Stimulated activated CD8-positive, alpha-beta memory T cell treated with anti-CD3 and anti-CD28 coated beads, Interleukin-7, amount 100 ng/mL, for 48 hours (primary cell): Measurements from ENCODE around the gene SHANK2.

ENCODE experiments used
- DNase-seq, 2 donors: peaks; one replicate each; pipeline ENCODE4 v3.0.0-alpha.2; 2020; ENCODE audit warnings: low read depth in 1 of 2; ENCODE audit errors: extremely low read depth in 1 of 2

SHANK2 gene

DNA sequence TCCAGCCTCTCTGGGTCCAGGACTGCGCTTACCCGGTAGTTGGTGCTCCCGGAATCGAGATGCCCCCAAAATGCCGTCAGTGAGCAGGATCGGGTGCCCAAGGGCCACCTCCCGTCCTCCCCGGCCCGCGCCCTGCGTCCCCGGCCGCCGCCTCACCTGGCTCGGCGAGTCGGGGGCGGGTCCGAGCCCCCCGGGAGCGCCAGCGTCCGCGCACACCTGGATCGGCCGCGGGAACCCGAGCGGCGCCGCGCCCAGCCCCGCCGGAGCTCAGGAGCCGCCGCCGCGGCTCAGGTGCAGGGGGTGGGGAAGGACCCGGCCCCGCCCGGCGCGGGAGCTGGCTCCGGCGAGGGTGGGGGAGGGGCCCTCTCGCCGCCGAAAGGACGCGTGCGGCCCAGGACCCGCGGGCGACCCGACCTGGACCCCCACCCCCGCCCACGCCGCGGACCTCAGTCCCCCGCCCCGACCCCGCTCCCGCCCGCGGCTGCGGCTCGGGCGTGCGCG, at the start of gene SHANK2:
TSS of gene SHANK2 (minus strand) at position 309 of the 501 bp plus-strand sequence. CDS start 105,251 bp downstream, outside the sequence.
- no peak for DNase-seq

DNA sequence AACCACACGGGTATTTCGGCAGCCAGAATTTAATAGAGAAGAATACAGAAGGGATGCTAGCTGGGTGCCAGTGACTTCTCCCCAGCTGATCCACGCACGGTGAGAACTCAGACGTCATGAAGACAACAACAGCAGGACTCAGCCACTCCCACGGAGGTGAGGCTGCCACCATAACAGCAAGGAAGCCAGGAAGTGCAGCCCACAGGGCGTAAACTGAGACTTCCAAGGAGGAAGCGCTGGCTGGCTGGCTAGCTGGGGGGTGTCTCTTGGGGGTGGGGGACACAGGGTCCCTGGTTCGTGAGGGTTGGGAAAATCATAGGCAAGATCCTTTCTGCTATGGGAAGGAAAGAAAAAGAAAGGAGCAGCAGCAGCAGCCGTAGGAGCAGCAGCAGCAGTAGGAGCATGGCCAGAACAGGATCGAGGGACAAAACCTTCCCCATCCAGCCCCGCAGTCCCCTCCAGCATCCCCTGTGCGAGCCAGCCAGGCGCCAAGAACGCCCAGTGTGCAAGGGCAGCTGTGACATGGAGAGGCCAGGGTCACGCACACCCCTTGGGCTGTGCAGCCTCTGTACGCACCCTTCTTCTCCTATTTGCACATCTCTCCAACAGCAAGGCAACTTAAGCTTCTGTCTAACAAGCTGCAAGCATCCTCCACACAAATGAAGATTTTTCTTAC, 49.6 kb upstream of the SHANK2 start:
- no peak for DNase-seq

DNA sequence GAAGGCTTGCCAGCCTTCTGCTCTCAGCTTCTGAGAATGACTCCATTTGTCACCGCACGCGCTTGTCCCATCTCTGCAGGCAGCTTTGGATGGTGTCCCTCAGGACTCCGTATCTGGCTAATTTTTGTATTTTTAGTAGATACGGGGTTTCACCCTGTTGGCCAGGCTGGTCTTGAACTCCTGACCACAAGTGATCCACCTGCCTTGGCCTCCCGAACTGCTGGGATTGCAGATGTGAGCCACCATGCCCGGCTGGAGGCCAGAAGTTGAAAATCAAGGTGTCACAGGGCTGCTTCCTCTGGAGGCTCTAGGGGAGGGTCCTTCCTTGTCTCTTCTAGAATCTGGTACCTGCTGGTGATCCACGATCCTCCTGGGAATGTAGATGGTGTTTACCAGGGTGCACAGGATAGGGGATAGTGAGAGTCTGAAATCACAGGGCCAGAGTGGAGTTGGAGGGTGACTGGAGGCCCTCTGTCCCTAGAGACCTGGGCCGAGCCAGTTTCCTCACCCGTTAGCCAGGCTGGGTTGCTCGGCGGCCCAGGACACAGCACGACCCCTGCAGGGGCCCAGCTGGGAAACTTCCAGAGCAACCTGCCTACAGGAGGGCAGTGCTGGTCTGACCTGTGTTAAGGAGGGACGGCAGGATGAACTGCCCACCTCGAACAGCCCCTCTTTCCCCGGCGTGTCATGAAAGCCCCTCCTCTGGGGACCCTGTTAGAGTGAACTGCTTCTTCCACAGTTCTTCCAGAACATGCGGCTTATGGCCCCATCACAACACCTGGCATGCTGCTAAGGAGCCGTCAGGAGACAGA, 48.9 kb upstream of the SHANK2 start:
- no peak for DNase-seq

DNA sequence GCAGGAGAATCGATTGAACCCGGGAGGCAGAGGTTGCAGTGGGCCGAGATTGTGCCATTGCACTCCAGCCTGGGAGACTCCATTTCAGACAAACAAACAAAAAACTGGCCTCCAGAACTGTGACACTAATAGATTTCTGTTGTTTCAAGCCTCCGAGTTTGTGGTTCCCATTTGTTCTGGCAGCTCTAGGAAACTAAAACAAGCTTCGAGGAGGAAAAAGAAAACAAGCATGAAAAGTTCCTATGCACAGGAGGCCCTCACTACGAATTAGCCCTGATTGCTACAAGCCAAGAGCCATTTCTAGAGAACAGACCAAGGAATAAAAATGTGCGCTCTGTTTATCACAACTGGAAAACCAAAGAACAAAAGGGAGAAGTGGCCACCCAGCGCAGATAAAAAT, 47.8 kb upstream of the SHANK2 start:
- no peak for DNase-seq

DNA sequence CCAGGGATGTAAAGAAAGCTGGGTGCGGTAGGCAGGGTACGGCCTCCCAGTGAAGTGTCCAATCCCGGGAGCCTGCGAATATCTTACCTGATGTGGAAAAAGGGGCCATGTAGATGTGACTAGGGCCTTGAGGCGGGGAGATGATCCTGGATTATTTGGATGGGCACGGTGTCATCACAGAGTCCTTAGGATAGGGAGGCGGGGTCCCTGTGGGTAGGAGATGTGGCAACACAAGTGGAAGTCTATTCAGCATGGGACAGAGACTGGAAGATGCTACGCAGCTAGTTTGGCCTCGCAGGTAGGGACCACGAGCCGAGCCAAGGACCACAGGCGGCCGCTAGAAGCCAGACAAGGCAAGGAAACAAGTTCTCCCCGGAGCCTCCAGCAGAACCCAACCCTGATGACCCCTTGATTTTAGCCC, 46.4 kb upstream of the SHANK2 start:
- no peak for DNase-seq

DNA sequence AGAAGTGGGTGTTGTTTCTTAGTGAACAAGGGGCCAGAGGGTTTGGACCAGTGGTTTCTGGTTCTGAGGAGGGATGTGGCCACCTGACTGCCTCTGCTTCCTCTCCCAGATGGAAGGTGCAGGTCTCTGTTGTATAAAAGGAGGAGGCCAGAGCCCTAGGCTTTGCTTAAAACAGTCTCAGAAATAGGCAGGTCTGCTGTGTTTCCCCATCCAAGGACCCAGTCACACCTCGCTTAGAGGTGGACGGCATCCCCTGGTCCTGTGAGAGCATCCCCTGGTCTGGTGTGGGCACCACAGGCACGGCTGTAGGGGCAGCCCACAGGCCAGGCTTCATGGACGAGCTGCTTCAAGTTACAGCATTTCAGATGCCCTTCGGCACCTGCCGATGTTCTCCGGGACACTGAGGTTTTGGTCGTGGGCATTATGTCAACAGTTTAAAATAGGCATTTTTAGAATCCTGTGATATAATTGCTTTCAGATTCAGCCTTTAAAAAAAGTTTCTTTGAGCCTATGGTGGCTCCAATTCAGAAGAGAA, 45.7 kb upstream of the SHANK2 start:
- no peak for DNase-seq

DNA sequence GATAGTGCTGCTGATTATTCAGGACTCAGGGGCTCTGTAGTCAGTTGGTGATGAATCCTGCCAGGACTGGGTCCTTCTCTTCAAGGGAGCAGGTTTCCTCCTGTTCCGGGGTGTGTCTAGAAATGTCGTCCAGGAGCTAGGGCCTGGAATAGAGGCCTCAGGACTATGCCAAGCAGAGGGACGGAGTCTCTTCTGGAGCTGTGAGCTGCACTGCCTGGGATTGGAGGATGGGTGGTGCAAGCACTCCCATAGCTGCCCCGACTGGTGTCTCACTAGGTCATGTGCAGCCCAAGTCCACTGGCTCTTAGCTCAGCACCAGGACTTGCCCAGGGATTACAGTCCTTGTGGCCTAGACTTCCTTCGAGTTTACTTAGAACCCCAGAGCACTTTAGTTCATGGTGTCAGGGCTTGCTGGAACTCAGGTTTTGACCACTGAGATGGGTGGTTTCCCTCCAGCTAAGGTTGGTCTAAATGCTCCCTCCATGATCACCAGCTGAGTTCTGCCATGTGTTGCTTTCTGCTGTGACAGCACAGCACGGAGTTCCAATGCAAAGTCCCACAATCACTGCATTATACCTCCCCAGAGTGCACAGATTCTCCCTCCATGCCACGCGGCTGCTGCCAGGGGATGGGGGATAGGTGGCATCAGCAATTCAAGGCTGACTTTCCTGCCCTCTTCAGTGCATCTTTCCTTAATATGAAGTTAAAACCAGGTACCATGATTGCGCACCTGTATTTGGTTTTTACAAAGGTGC, 42.6 kb upstream of the SHANK2 start:
- DNase-seq = no peak

DNA sequence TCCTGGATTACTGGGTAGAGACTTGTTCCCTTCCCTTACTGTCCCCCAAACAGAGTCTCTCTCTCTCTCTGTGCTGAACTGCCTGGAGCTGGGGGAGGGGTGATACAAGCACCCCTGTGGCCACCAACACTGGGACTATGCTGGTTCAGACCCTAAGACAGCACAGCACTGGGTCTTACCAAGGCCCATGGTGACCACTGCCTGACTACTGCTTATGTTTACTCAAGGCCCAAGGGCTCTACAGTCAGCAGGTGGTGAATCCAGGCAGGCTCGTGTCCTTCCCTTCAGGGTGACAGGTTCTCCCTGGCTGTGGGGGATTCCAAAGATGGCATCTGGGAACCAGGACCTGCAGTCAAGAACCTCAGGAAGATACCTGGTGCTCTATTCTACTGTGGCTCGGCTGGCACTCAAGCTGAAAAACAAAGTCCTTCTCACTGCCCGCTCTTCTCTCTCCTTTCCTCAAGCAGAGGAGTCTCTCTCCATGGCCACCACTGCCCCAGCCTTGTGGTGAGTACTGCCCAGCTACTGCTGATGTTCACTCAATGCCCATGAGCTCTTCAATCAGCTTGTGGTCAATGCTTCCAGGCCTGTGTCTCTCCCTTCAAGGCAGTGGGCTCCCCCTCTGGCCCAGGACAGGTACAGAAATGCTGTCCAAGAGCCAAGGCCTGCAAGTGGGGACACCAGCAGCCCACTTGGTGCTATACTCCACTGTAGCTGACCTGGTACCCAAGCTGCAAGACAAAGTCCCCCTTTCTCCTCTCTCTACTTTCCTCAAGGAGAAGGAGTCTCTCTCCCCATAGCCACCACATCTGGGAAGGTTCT, 41.8 kb upstream of the SHANK2 start:
- DNase-seq = no peak

DNA sequence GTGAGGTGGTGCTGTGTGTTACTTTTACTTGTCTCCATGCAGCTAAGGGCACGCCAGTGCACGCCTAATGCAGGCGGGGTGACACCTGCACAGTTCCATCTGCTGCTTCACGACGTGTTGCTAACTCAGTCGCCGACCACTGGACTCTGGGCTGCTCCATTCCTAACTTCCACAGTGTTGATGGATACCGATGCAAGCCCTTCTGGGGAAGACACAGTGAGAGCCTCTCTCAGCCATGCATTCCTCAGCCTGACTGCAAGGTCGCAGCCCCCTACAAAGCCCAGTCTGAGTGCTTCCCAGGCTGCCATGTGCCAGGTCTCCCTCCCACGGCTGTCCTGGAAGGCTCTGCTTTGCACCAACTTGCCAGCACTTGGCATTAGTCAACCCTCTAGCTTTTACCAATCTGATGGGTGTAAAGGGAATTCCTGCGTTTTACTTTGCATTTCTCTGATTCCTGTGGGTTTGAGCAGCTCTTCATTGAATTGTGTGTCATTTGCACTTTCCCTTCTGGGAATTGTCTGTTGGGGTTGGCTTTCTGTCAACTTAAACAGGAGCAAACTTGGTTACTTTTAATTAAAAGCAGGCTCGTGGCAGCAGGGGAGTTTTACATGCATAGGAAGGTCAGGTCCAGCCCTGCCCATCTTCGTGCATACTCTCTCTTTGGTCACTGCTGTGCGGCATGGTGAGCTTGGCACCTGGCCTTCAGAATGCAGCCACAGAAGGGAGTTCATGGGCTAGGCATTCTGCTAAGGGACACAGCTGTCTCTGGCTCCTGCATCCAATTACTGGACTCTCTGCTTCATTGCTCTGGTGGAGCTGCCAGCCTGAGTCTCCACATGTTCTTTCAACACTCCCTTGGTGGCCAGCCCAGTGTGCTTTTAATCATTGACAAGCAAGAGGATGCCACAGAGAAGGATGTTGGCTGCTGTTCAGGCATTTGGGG, 34.6 kb upstream of the SHANK2 start:
- no peak for DNase-seq

DNA sequence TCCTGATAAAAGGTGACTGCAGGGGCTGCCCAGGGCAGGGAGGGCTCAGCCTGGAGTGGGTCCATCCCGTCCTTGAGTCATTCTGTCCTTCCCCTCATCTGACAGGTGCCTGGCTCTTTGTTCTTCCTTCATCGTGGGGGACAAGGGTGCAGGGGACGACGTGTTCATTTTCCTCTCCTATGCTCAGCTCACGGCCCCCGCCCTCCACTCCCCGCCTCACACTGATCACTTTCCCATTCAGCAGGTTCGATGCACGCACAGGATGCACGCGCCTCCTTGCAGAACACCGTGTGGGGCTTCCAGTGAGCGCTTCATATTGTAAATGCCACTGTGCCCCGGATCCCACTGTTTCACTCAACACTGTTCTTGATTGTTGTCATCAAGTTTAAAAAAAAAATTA, 32.7 kb upstream of the SHANK2 start:
- no peak for DNase-seq

DNA sequence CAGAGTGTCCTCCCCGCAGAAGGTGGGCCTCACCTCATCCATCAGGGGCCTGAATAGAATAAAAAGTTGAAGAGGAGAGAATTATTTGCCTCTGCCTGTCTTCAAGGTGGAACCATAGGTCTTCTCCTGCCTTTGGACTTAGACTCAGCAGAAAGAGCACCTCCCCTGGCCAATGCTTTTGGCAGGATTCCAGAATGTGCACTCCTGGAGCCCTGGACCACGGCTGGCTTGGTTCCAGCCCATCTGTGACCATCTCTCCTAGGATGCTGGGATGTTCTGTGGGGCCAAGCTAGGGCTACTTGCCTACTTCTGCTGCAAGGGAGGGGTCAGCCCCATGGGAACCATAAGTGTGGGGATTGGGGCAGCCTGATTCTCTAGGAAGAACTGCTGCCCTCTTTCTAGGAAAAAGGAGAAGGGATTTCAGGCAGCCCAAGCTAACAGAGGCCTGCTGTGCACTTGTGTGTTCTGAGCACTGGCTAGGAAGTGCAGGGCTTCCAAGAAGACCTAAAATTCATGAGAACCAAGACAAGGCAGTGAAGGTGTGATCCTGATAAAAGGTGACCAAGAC, 32.2 kb upstream of the SHANK2 start:
- DNase-seq = no peak

DNA sequence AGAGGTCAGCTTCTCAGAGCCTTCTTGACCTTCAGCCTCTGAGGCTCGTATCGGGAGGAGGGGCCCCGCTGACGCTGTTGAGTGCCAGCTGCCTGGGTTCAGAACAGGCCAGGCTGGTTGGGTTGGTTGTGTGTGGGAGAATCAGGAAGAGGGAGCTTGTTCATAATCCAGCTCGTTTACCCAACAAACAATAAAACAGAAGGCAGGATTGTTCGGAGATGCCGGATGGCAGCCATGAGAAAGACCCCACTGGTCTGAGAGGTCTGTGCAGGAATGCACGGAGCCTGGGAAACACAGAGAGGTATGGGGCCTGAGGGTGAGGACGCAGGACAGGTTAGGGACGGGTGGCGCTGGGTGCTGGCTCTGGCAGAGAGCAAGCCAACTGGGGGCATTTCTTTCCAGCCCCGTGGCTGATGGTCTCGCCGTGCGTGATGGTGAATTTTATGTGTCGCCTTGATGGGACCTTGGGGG, 31.6 kb upstream of the SHANK2 start:
- no peak for DNase-seq

DNA sequence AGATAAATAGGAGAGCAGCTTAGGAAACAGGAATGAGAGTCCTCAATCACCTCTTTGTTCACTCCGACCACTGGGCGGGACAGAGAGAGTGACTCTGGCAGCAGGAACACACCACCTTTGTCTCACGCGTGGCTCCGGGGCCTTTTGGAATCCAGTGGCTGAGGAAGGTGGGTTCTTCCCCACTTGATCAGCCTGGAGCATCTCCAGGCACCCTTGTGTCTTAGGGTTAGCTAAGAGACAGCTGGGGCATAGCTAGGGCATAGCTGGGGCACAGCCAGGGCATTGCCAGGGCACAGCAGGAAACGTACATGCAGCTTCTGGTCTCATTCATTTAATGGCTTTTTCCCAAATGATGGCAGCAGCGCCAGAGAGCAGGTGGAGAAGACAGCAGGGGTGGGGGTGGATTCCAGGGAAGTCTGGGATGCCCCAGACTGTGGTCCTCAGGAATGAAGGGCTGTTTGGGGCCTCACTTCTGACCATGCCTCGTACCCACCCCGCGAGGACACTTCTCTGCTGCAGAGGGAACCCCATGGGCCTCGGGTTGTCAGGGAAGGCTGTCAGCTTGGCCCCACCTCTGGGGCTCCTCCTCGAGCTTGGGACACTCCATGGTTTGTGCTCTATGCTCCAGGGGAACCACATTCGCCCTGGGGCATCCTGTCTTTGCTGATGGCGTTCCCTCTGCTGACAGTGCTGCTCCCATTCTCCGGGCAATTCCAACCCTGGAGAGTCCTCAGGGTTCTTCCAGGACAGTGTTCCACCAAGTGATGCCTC, 30.4 kb upstream of the SHANK2 start:
- no peak for DNase-seq

DNA sequence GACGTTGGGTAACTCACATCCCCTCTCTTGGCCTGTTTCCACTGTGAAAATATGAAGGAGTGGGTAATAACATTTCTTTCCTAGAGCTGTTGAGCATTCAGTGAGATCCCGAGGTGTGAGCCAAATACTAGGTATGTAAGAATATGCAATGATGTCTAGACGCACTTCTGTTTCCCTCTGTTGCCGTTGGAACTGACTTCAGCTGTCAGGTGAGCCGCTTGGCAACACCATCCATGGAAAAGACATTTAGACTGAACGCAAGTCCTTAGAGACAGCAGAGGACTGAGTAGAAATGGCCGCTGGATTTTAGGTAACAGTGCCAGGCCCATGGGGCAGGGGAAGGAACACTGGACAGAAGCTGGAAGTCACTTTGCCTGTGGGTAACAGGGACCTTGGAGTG, 29.5 kb upstream of the SHANK2 start:
- no peak for DNase-seq

DNA sequence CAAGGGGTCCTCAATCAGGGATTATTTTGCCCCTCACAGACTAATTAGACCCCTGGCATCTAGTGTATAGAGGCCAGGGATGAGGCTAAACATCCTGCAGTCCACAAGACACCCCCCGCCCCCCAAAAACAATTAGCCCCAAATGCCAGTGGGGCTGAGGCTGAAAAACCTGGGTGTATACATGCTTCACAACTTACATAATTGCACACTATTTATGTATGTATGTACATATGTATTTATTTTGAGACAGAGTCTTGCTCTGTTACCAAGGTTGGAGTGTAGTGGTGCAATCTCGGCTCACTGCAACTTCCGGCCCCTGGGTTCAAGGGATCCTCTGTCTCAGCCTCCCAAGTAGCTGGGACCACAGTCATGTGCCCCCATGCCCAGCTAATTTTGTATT, 28.8 kb upstream of the SHANK2 start:
- no peak for DNase-seq

DNA sequence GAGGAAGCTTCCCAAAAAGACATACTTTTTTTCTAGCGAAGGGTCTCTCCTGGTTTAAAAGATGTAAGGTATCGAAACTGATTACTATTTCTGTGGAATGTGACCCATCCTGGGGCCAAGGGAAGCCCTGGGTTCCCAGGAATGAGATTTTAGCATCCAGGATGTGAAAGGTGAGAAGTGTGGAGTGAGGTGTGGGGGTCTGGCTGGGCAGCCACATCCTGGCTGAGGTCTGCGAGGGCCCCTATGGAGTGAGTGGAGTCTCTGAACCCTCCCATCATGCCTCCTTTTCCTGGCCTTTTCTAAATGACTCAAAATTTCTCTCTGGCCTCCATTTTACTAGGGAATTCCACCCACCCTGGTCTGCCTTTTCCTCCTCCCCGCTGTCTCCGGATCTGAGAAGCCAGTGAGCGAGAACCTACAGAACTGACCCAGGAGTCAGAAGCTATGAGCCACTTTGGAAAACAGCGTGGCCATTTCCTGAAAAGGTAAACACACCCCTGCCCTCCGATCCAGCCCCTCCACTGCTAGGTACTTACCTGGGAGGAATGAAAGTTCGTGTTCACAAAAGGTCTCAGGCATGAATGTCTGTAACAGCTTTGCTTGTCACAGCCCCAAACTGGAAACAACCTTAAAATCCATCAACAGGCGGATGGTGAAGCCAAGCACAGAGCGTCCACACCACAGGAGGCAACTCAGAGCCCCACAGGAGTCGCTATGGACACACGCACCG, 27.7 kb upstream of the SHANK2 start:
- DNase-seq = no peak

DNA sequence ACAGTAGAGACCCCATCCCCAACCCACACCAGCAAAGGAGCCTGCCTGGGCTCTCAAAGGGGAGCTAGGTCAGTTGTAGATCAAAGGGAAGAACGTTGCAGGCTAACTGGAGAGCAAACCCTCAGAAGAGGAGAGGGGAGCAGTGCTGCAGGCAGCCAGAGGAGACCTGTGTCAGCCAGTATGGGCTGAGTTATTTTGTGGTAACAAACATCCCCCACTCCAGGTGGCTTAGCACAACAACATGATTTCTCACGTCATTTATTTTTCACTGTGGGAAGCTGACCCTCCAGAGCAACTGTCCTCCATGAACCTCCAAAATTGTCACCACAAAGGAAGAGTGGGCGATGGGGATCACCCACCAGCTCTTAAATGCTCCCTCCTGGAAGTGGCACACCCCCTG, 19.8 kb upstream of the SHANK2 start:
- no peak for DNase-seq
